Loucy (cell line): Measurements from ENCODE around the gene CRELD1.

ENCODE experiments used
- EZH2phosphoT487 ChIP-seq: fragments of 200-600 bp; IDR thresholded peaks from 2 replicates; pipeline ENCODE4 v1.6.1; 2018; ENCODE audit warnings: antibody characterized with exemption, mild to moderate bottlenecking, moderate library complexity, borderline replicate concordance
- TF ChIP-seq, protein P1 (sequence below): fragments of 200-600 bp; sonication (generic); conservative IDR thresholded peaks from 2 replicates; pipeline ENCODE4 v1.5.1; 2014; ENCODE audit warnings: mild to moderate bottlenecking, antibody characterized with exemption, low read length

DNA sequence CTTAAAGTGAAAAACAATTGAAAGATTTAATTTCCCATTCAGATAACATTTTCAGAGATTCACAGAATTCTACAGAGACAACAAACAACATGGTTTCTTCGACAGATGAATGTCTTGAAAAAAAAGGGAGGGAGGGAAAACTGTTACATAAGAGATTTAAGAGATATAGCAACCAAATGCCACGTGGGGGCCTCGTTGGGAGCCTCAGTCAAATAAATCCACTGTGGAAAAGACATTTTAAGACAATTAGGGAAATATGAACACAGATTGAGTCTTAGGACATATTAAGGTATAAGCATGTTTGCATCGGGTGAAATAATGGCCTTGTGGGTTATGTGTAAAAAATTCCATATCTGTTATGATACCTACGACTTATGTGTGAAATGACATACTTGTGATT lies 23.6 kb downstream of the CRELD1 start:
- TF ChIP-seq, protein P1, sequence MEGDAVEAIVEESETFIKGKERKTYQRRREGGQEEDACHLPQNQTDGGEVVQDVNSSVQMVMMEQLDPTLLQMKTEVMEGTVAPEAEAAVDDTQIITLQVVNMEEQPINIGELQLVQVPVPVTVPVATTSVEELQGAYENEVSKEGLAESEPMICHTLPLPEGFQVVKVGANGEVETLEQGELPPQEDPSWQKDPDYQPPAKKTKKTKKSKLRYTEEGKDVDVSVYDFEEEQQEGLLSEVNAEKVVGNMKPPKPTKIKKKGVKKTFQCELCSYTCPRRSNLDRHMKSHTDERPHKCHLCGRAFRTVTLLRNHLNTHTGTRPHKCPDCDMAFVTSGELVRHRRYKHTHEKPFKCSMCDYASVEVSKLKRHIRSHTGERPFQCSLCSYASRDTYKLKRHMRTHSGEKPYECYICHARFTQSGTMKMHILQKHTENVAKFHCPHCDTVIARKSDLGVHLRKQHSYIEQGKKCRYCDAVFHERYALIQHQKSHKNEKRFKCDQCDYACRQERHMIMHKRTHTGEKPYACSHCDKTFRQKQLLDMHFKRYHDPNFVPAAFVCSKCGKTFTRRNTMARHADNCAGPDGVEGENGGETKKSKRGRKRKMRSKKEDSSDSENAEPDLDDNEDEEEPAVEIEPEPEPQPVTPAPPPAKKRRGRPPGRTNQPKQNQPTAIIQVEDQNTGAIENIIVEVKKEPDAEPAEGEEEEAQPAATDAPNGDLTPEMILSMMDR: peak; percentile 27
- no peak for TF ChIP-seq EZH2phosphoT487
